Gastroesophageal sphincter (tissue), 4 donors: ENCODE measurements around the gene AXIN2. TPM values are rescaled to one million over a fixed set of nuclear protein-coding genes. Genes with fewer than 3 reads are reported as not detected.
A peak's percentile ranks its signal among the peaks of the same experiment; 100 is the strongest.

Experiments used
- ATAC-seq: fragments of 150-250 bp; one replicate; pipeline ENCODE4 v1.9.1; 2016; ENCODE audit warnings: mild to moderate bottlenecking, moderate library complexity
- H3K27ac ChIP-seq, 4 donors: fragments of 200-600 bp; sonication (generic) in 3 of 4; 1 replicate in 3 of 4; 2 replicates in 1 of 4; pipeline ENCODE4 v1.5.1; 2016 to 2019
- H3K27me3 ChIP-seq: fragments of 200-600 bp; sonication (generic); one replicate; pipeline ENCODE4 v1.5.1; 2019
- H3K36me3 ChIP-seq, 2 donors: fragments of 200-600 bp; sonication (generic); one replicate each; pipeline ENCODE4 v1.5.1; 2019; ENCODE audit warnings: control low read depth in 1 of 2
- H3K4me1 ChIP-seq, 3 donors: fragments of 200-600 bp; sonication (generic); 1 replicate in 2 of 3; 2 replicates in 1 of 3; pipeline ENCODE4 v1.5.1; 2016 to 2019; ENCODE audit warnings: control low read depth in 2 of 3
- H3K4me3 ChIP-seq, 2 donors: fragments of 200-600 bp; sonication (generic); one replicate each; pipeline ENCODE4 v1.5.1; 2019; ENCODE audit warnings: mild to moderate bottlenecking in 1 of 2, moderate library complexity in 1 of 2
- H3K9me3 ChIP-seq, 3 donors: fragments of 200-600 bp; sonication (generic); one replicate each; pipeline ENCODE4 v1.5.1; 2017 to 2019; ENCODE audit warnings: control low read depth in 2 of 3
- CTCF ChIP-seq, 4 experiments: fragments of 200-600 bp in 2 of 4; fragments of 450-650 bp in 2 of 4; sonication (generic) in 1 of 4; IDR thresholded peaks; one replicate each; pipeline ENCODE4 v1.5.1; 2017 to 2019; ENCODE audit warnings: antibody characterized with exemption in 4 of 4, mild to moderate bottlenecking in 2 of 4, moderate library complexity in 2 of 4
- EP300 ChIP-seq: sonication (generic); formaldehyde crosslinking; IDR thresholded peaks from one replicate; pipeline ENCODE4 v1.6.1; 2017; ENCODE audit warnings: antibody characterized with exemption, mild to moderate bottlenecking
- POLR2A ChIP-seq, 2 donors: fragments of 450-650 bp; IDR thresholded peaks; one replicate each; pipeline ENCODE4 v1.6.1; 2017; ENCODE audit warnings: antibody characterized with exemption in 2 of 2, mild to moderate bottlenecking in 2 of 2, moderate library complexity in 1 of 2
- POLR2AphosphoS5 ChIP-seq: sonication (generic); formaldehyde crosslinking; IDR thresholded peaks from one replicate; pipeline ENCODE4 v1.6.1; 2017; ENCODE audit warnings: antibody characterized with exemption
- WGBS, 2 donors: methylation state at CpG; one replicate each; pipeline ENCODE4 v1.1.5; 2018; ENCODE audit warnings: low coverage in 1 of 2; 5-methylcytosine and 5-hydroxymethylcytosine counted together
- total RNA-seq, 4 donors: library from RNA; depleted of rRNA; stranded (reverse); fragments of >200 nt; gene quantifications; one replicate each; pipeline ENCODE4 v1.1.0, GENCODE V29; 2016

AXIN2 gene
- total RNA-seq, 4 donors from 2014 or later = 17.2 to 49.6 (median 40.5) TPM

DNA sequence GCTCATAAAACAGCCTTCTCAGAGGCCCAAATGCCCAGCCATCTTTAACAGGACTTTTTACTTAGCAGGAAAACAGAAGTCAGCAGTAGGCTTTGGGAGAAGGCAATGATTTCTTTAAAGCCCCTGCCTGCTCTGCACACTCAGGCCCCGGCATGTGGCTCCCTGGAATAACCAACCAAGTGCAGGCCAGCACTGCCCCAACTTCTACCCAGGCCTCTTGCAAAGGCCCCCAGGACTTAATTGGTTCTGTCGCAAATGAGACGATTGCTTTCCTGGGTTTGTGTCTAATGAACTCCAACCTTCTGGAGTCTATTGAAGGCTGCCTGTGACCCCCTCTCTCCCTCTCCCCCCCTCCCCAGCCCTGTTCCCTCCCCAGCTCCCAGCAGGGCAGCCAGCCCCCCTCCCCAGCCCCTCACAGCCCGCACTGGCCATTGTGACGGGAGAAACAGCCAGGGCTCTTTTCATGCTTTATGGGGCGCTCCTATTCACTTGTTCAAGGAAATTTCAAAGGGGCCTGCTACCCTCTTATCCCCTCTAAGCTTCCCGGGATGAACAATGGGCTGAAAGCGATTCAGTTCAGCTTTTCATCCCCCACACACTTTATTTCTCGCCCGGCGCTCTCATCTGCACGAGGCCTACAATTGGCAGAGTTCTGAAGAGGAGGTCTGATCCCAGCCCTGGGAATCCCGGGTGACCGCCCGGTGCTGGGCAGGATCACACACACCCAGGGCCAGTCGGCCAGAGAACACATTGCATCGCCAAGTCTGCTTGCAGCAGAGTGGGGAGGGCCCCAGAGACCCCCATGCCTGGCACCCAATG, 15.5 kb downstream of the AXIN2 start:
- H3K9me3 ChIP-seq = no peaks in the 10 kb centered on the region
- H3K4me1 ChIP-seq = peaks cover 0 to 24% (median 18%) of the 10 kb centered on the region in 3 donors
- no peak overlapping the region for H3K4me3 ChIP-seq
- WGBS, 2 donors = 60 to 63% methylated on average over 1 to 6 of the region's 17 CpGs
- H3K27ac ChIP-seq = peak overlapping the region in 2 of 4 donors; percentile 70 to 79
- H3K27me3 ChIP-seq = no peaks in the 10 kb centered on the region
- no peak for TF ChIP-seq EP300
- TF ChIP-seq POLR2A (IDR thresholded peaks at IDR 0.05) = no peak
- TF ChIP-seq POLR2AphosphoS5 = no peak
- TF ChIP-seq CTCF (IDR thresholded peaks at IDR 0.05) = no peak
- peaks cover 0 to 42% of the 10 kb centered on the region in 2 donors for H3K36me3 ChIP-seq
- ATAC-seq = no peak

DNA sequence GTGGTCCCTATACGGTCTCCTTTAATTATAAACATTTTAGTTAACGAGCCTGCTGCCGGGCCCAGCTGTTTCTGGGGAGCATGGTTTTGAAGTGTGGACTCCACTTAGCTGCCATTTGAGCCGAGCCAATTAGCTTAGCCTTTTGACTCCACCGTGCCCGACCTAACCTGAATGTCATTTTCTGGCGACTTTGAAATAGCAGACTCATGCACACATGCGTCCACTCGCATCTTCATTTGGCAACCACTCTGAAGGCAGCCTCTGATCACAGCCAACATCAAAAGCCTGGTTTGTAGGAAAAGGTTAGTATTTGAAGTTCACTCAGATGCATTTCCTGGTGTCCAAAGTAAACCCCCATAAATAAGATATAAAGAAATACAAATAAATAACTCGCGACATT, 16.8 kb downstream of the AXIN2 start:
- TF ChIP-seq POLR2A (IDR thresholded peaks at IDR 0.05) (no peak), CTCF (IDR thresholded peaks at IDR 0.05) (no peak), POLR2AphosphoS5 (no peak), EP300 (no peak)
- ATAC-seq = no peak
- Histone ChIP-seq H3K4me1 (peaks cover 8 to 20% (median 13%) of the 10 kb centered on the region in 3 donors), H3K4me3 (no peak overlapping the region), H3K36me3 (peaks cover 0 to 47% of the 10 kb centered on the region in 2 donors), H3K27ac (no peak overlapping the region), H3K27me3 (no peaks in the 10 kb centered on the region), H3K9me3 (no peaks in the 10 kb centered on the region)
- WGBS, 2 donors = 54 to 55% methylated on average over 3 to 9 of the region's 11 CpGs

DNA sequence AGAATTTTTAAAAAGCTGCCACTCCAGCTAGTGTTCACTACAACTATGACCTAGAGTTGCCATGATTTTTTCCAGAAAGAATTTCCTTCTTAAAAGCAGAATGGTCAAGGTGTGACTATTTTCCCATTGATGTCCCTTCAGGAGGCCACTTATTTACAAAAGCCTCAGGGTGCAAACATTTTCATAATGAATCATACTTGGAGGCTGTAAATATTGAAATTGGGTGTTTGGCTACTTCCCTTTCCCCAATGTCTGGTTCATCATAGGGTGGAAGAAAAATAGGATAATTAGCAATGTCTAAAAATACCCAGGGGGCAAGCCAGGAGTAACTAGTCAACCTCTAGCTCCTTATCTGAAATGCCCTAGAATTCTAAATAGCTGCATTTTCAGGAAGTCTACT, 18.8 kb downstream of the AXIN2 start:
- TF ChIP-seq EP300 (no peak), POLR2A (IDR thresholded peaks at IDR 0.05) (no peak), POLR2AphosphoS5 (no peak), CTCF (IDR thresholded peaks at IDR 0.05) (no peak)
- no peak for ATAC-seq
- Histone ChIP-seq H3K27me3 (no peaks in the 10 kb centered on the region), H3K4me1 (peaks cover 13 to 29% (median 27%) of the 10 kb centered on the region in 3 donors), H3K9me3 (no peaks in the 10 kb centered on the region), H3K36me3 (peaks cover 0 to 38% of the 10 kb centered on the region in 2 donors), H3K4me3 (no peak overlapping the region), H3K27ac (no peak overlapping the region)

- H3K27ac ChIP-seq = no peak overlapping the region
- peaks cover 0 to 43% of the 10 kb centered on the region in 2 donors for H3K36me3 ChIP-seq
- H3K4me1 ChIP-seq = peaks cover 12 to 34% (median 24%) of the 10 kb centered on the region in 3 donors
- TF ChIP-seq POLR2A (IDR thresholded peaks at IDR 0.05) (no peak), CTCF (IDR thresholded peaks at IDR 0.05) (no peak), EP300 (no peak), POLR2AphosphoS5 (no peak)
- no peak for ATAC-seq
- no peaks in the 10 kb centered on the region for H3K27me3 ChIP-seq
- H3K9me3 ChIP-seq = no peaks in the 10 kb centered on the region
- no peak overlapping the region for H3K4me3 ChIP-seq
- 83 to 86% methylated on average over 1 of the region's 1 CpG for WGBS, 2 donors
Observed at GRCh38 chr17:65542067-65542466, 19.4 kb downstream of the AXIN2 start.

DNA sequence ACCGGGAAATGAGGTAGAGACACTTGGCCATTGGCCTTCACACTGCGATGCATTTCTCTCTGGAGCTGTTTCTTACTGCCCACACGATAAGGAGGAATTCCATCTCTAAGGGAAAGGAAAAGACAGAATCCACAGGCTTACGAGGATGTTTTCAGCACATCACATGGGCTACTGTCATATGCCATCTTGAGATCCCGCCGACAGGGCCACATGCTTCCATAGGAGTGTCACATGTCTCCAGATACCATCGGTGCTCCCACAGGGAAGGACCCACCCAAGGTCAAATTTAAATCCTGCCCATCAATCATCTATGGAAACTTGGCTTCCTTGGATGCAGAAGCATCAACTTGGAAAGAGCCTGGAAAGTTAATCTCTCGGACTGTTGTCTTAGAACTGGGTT, 20.0 kb downstream of the AXIN2 start:
- H3K9me3 ChIP-seq = no peaks in the 10 kb centered on the region
- peaks cover 0 to 47% of the 10 kb centered on the region in 2 donors for H3K36me3 ChIP-seq
- ATAC-seq = no peak
- 53% methylated on average over 6 of the region's 8 CpGs; no CpG with 5 or more reads in 1 of the 2 donors for WGBS, 2 donors
- H3K27ac ChIP-seq = no peak overlapping the region
- H3K4me1 ChIP-seq = peaks cover 6 to 35% (median 17%) of the 10 kb centered on the region in 3 donors
- H3K27me3 ChIP-seq = no peaks in the 10 kb centered on the region
- TF ChIP-seq EP300 (no peak), POLR2A (IDR thresholded peaks at IDR 0.05) (no peak), POLR2AphosphoS5 (no peak), CTCF (IDR thresholded peaks at IDR 0.05) (no peak)
- no peak overlapping the region for H3K4me3 ChIP-seq
